Loucy (cell line): ENCODE results near the gene TMED10.
A peak's percentile ranks its signal among the peaks of the same experiment; 100 is the strongest.

Experiments
- H2AFZ ChIP-seq: fragments of 200-600 bp; sonication (generic); 2 replicates; pipeline ENCODE4 v1.6.0; 2016; ENCODE audit warnings: antibody characterized with exemption, mild to moderate bottlenecking, low read length, moderate library complexity
- H3F3A ChIP-seq: fragments of 200-600 bp; 2 replicates; pipeline ENCODE4 v1.6.0; 2016; ENCODE audit warnings: antibody characterized with exemption, low read depth, mild to moderate bottlenecking
- H3K27me3 ChIP-seq: fragments of 200-600 bp; sonication (generic); 2 replicates; pipeline ENCODE4 v1.6.1; 2014; ENCODE audit warnings: low read length, mild to moderate bottlenecking; ENCODE audit not compliant: insufficient read depth, poor library complexity, severe bottlenecking
- H3K36me3 ChIP-seq: fragments of 200-600 bp; sonication (generic); 2 replicates; pipeline ENCODE4 v1.6.1; 2016; ENCODE audit warnings: low read length; ENCODE audit not compliant: insufficient read depth
- H3K4me1 ChIP-seq: fragments of 200-600 bp; sonication (generic); 2 replicates; pipeline ENCODE4 v1.5.1; 2014; ENCODE audit warnings: low read length, mild to moderate bottlenecking; ENCODE audit not compliant: insufficient read depth, poor library complexity, severe bottlenecking
- H3K4me2 ChIP-seq: fragments of 200-600 bp; sonication (generic); 2 replicates; pipeline ENCODE4 v1.6.0; 2014; ENCODE audit warnings: antibody characterized with exemption, low read length, low read depth, mild to moderate bottlenecking; ENCODE audit not compliant: poor library complexity, severe bottlenecking
- H3K4me3 ChIP-seq: fragments of 200-600 bp; sonication (generic); 2 replicates; pipeline ENCODE4 v1.5.1; 2014; ENCODE audit warnings: low read length, mild to moderate bottlenecking, mixed read lengths; ENCODE audit not compliant: poor library complexity, severe bottlenecking
- H3K79me2 ChIP-seq: fragments of 200-600 bp; sonication (generic); 2 replicates; pipeline ENCODE4 v1.6.1; 2014; ENCODE audit warnings: low read length; ENCODE audit not compliant: insufficient read depth
- H3K9ac ChIP-seq: fragments of 200-600 bp; sonication (generic); 2 replicates; pipeline ENCODE4 v1.6.0; 2014; ENCODE audit warnings: mild to moderate bottlenecking, low read depth, low read length, moderate library complexity; ENCODE audit not compliant: poor library complexity, severe bottlenecking
- H3K9me2 ChIP-seq: fragments of 200-600 bp; sonication (generic); replicated peaks from 2 replicates; pipeline ENCODE4 v1.6.1; 2016; ENCODE audit warnings: low read depth, low read length, mixed read lengths
- H3K9me3 ChIP-seq: fragments of 200-600 bp; sonication (generic); 2 replicates; pipeline ENCODE4 v1.6.1; 2014; ENCODE audit warnings: mild to moderate bottlenecking, antibody characterized with exemption, low read length, low read depth; ENCODE audit not compliant: insufficient read depth
- H4K20me1 ChIP-seq: fragments of 200-600 bp; sonication (generic); 2 replicates; pipeline ENCODE4 v1.6.0; 2014; ENCODE audit warnings: antibody characterized with exemption, low read length, mild to moderate bottlenecking; ENCODE audit not compliant: insufficient read depth, poor library complexity, severe bottlenecking
- CTCF ChIP-seq: fragments of 200-600 bp; sonication (generic); conservative IDR thresholded peaks from 2 replicates; pipeline ENCODE4 v1.5.1; 2014; ENCODE audit warnings: mild to moderate bottlenecking, antibody characterized with exemption, low read length
- EZH2phosphoT487 ChIP-seq: fragments of 200-600 bp; IDR thresholded peaks from 2 replicates; pipeline ENCODE4 v1.6.1; 2018; ENCODE audit warnings: antibody characterized with exemption, mild to moderate bottlenecking, moderate library complexity, borderline replicate concordance

TMED10 gene

GRCh38 chr14:75126679-75127473, 49.5 kb downstream of the TMED10 start, which contains the start of gene NEK9:
NEK9 (minus strand) TSS chr14:75127048; CDS start chr14:75126921, 127 bp downstream.
- Histone ChIP-seq H3K9ac (peak within 1 kb of the TSS; percentile 95), H3K4me3 (peak within 1 kb of the TSS; percentile 91), H3K9me2 (no peaks in the 10 kb centered on the region), H3K27me3 (no peaks in the 10 kb centered on the region), H3K9me3 (no peaks in the 10 kb centered on the region), H2AFZ (peak within 1 kb of the TSS; percentile 91), H3F3A (no peaks in the 10 kb centered on the region), H4K20me1 (peaks cover 15% of the 10 kb centered on the region), H3K36me3 (peaks cover 8% of the 10 kb centered on the region), H3K4me2 (peak within 1 kb of the TSS; percentile 94), H3K79me2 (peaks cover 40% of the 10 kb centered on the region), H3K4me1 (peaks cover 26% of the 10 kb centered on the region)
- no peak for TF ChIP-seq EZH2phosphoT487
- no peak for TF ChIP-seq CTCF

GRCh38 chr14:75126121-75126544, 50.3 kb downstream of the TMED10 start:
- Histone ChIP-seq H2AFZ (0 out of 2 replicates have a peak overlapping the region, but pooled peaks have one; percentile 91), H4K20me1 (peaks cover 15% of the 10 kb centered on the region), H3F3A (no peaks in the 10 kb centered on the region), H3K9me3 (no peaks in the 10 kb centered on the region), H3K4me3 (peak overlapping the region; percentile 91), H3K4me1 (peaks cover 27% of the 10 kb centered on the region), H3K27me3 (no peaks in the 10 kb centered on the region), H3K36me3 (0 out of 2 replicates have a peak, but pooled peaks cover 3% of the 10 kb centered on the region), H3K79me2 (peaks cover 40% of the 10 kb centered on the region), H3K9me2 (no peaks in the 10 kb centered on the region), H3K4me2 (peak overlapping the region; percentile 94), H3K9ac (peak overlapping the region; percentile 95)
- TF ChIP-seq CTCF, result no peak
- no peak for TF ChIP-seq EZH2phosphoT487

- peaks cover 15% of the 10 kb centered on the region for H4K20me1 ChIP-seq
- H3K27me3 ChIP-seq, result no peaks in the 10 kb centered on the region
- no peaks in the 10 kb centered on the region for H3F3A ChIP-seq
- H3K9me2 ChIP-seq, result no peaks in the 10 kb centered on the region
- H3K9me3 ChIP-seq, result no peaks in the 10 kb centered on the region
- peaks cover 32% of the 10 kb centered on the region for H3K4me1 ChIP-seq
- H2AFZ ChIP-seq, result no peak overlapping the region
- H3K79me2 ChIP-seq, result peaks cover 40% of the 10 kb centered on the region
- peak overlapping the region; percentile 94 for H3K4me2 ChIP-seq
- H3K9ac ChIP-seq, result peak overlapping the region; percentile 95
- TF ChIP-seq CTCF, result no peak
- no peak for TF ChIP-seq EZH2phosphoT487
- no peaks in the 10 kb centered on the region for H3K36me3 ChIP-seq
- peak overlapping the region; percentile 91 for H3K4me3 ChIP-seq
Observed at GRCh38 chr14:75125617-75126016, 50.8 kb downstream of the TMED10 start.
